ENCODE data around the gene PTGER1. TPM values are rescaled to one million over a fixed set of nuclear protein-coding genes. Genes with fewer than 3 reads are reported as not detected.

PTGER1 gene
- total and polyA plus RNA-seq, 10 of the 15 experiments (the other 5 are each of a cell fraction or from before 2014, with no cell fraction given): not detected

- no peak for TF ChIP-seq FOS (IDR thresholded peaks at IDR 0.05; ENCODE audit: borderline replicate concordance, extremely low read depth, insufficient read length)
- TF ChIP-seq IRF3 (IDR thresholded peaks at IDR 0.05): no peak
- no peak for TF ChIP-seq ZBTB4 (CRISPR knock-in tag; IDR thresholded peaks at IDR 0.05)
- TF ChIP-seq ZNF622 (IDR thresholded peaks at IDR 0.05): no peak
- TF ChIP-seq CBFB (IDR thresholded peaks at IDR 0.05; ENCODE audit: low read depth): peak; percentile 78; the same call in 1 of the 2 replicates
- TF ChIP-seq EZH2 (IDR thresholded peaks at IDR 0.05; ENCODE audit: borderline replicate concordance, control insufficient read depth, low read depth, low read length): no peak
- TF ChIP-seq RFX5 (IDR thresholded peaks at IDR 0.05; ENCODE audit: low read depth, low read length): no peak
- no peak for TF ChIP-seq STAT3 (IDR thresholded peaks at IDR 0.05; ENCODE audit: low read depth, low read length)
- no peak for TF ChIP-seq SREBF1 (IDR thresholded peaks at IDR 0.05; ENCODE audit: low read length)
- peak; percentile 91 for TF ChIP-seq DPF2 (IDR thresholded peaks at IDR 0.05)
- no peak for TF ChIP-seq WRNIP1 (IDR thresholded peaks at IDR 0.05; ENCODE audit: borderline replicate concordance, low read depth, low read length)
- no peak for TF ChIP-seq YBX1 (IDR thresholded peaks at IDR 0.05)
- no peak for TF ChIP-seq RBBP5 (conservative IDR thresholded peaks at IDR 0.05)
- no peak for TF ChIP-seq ZNF274 (IDR thresholded peaks at IDR 0.05; ENCODE audit: insufficient read depth, insufficient read length)
- no peak for TF ChIP-seq RB1 (IDR thresholded peaks at IDR 0.05; ENCODE audit: borderline replicate concordance)
- peak; percentile 97 for TF ChIP-seq HSF1 (IDR thresholded peaks at IDR 0.05; ENCODE audit: low read depth, low read length)
- peak; percentile 52 for TF ChIP-seq NR2F1 (conservative IDR thresholded peaks at IDR 0.05)
- no peak for TF ChIP-seq PRDM15 (CRISPR knock-in tag; IDR thresholded peaks at IDR 0.05)
- TF ChIP-seq LARP7 (IDR thresholded peaks at IDR 0.05): peak; percentile 99
- TF ChIP-seq CREB1 (IDR thresholded peaks at IDR 0.05; ENCODE audit: low read depth): no peak; the same call in 1 of the 2 replicates
- TF ChIP-seq ZNF207 (IDR thresholded peaks at IDR 0.05; ENCODE audit: borderline replicate concordance): peak; percentile 94
- TF ChIP-seq ZSCAN29 (IDR thresholded peaks at IDR 0.05): no peak
- TF ChIP-seq CREM (IDR thresholded peaks at IDR 0.05; ENCODE audit: low read depth): 0 out of 2 replicates have a peak, but pooled peaks have one; percentile 12
These were observed 42.8 kb upstream of the PTGER1 start, which contains the start of gene DNAJB1 (continued) for GRCh38 chr19:14517840-14518505.

Data from GM12878 (cell line).